GM18951 (cell line): ENCODE results near the gene MTMR10.

ENCODE experiments used
- POLR2A ChIP-seq: IDR thresholded peaks from 4 replicates; pipeline ENCODE4 v1.6.1; 2011; ENCODE audit warnings: mild to moderate bottlenecking; ENCODE audit not compliant: insufficient read length, insufficient read depth; ENCODE audit errors: extremely low read depth
- in situ Hi-C: fragments of 300-500 bp; cut with MboI; formaldehyde crosslinking; loops from one replicate; pipeline ENCODE4 v1.12.0; 2022; ENCODE audit warnings: low sequenced_read_pairs, mixed read lengths, inconsistent platforms; ENCODE audit not compliant: unreplicated experiment

MTMR10 gene

GRCh38 chr15:30929064-30929669, 62.3 kb downstream of the MTMR10 start:
- TF ChIP-seq POLR2A: no peak
- in situ Hi-C loops: no loop called here

GRCh38 chr15:30928076-30928475, 63.4 kb downstream of the MTMR10 start:
- in situ Hi-C loops: no loop called here
- TF ChIP-seq POLR2A: no peak

- in situ Hi-C loops: no loop called here
- no peak for TF ChIP-seq POLR2A
Measured at GRCh38 chr15:30927148-30927761, 64.2 kb downstream of the MTMR10 start.

- no peak for TF ChIP-seq POLR2A
Measured at GRCh38 chr15:30926161-30926560, 65.3 kb downstream of the MTMR10 start.

GRCh38 chr15:30925686-30926085, 65.7 kb downstream of the MTMR10 start:
- in situ Hi-C loops: no loop called here

More at GRCh38 chr15:30926161-30926560, 65.3 kb downstream of the MTMR10 start:
- in situ Hi-C loops: no loop called here

GRCh38 chr15:30924353-30924752, 67.1 kb downstream of the MTMR10 start:
- no peak for TF ChIP-seq POLR2A
- in situ Hi-C loops: no loop called here

More at GRCh38 chr15:30925686-30926085, 65.7 kb downstream of the MTMR10 start:
- TF ChIP-seq POLR2A: no peak

GRCh38 chr15:30923429-30923828, 68.0 kb downstream of the MTMR10 start:
- TF ChIP-seq POLR2A: no peak
- in situ Hi-C loops: no loop called here

GRCh38 chr15:30922480-30923311, 68.7 kb downstream of the MTMR10 start:
- no peak for TF ChIP-seq POLR2A
- in situ Hi-C loops: no loop called here

GRCh38 chr15:30921781-30922479, 69.5 kb downstream of the MTMR10 start:
- in situ Hi-C loops: no loop called here
- TF ChIP-seq POLR2A: no peak

GRCh38 chr15:30921106-30921505, 70.3 kb downstream of the MTMR10 start:
- TF ChIP-seq POLR2A: no peak
- in situ Hi-C loops: no loop called here

- in situ Hi-C loops: no loop called here
- no peak for TF ChIP-seq POLR2A
Measured at GRCh38 chr15:30919877-30920550, 71.4 kb downstream of the MTMR10 start.

- no peak for TF ChIP-seq POLR2A
- in situ Hi-C loops: no loop called here
Measured at GRCh38 chr15:30918366-30918765, 73.1 kb downstream of the MTMR10 start.

- TF ChIP-seq POLR2A: no peak
- in situ Hi-C loops: no loop called here
Measured at GRCh38 chr15:30917675-30918074, 73.8 kb downstream of the MTMR10 start.

GRCh38 chr15:30917013-30917412, 74.4 kb downstream of the MTMR10 start:
- no peak for TF ChIP-seq POLR2A
- in situ Hi-C loops: no loop called here
